Neuronal stem cell (in vitro differentiated cells): ENCODE measurements around the gene MSMP.

Experiments used
- DNase-seq: peaks from one replicate; pipeline ENCODE4 v3.0.0-alpha.2; 2013; ENCODE audit warnings: low spot score
- H2AFZ ChIP-seq: one replicate; pipeline ENCODE4 v1.6.1; 2013; ENCODE audit warnings: mild to moderate bottlenecking, low read length, inconsistent platforms
- H2AK5ac ChIP-seq: 2 replicates; pipeline ENCODE4 v1.6.1; 2013; ENCODE audit warnings: low read depth, mild to moderate bottlenecking, inconsistent platforms, low read length, moderate library complexity, mixed read lengths
- H2BK120ac ChIP-seq: 2 replicates; pipeline ENCODE4 v1.6.1; 2013; ENCODE audit warnings: low read depth, mild to moderate bottlenecking, inconsistent platforms, low read length, moderate library complexity, mixed read lengths
- H2BK12ac ChIP-seq: one replicate; pipeline ENCODE4 v1.6.1; 2013; ENCODE audit warnings: low read length, inconsistent platforms
- H2BK15ac ChIP-seq: 2 replicates; pipeline ENCODE4 v1.6.1; 2013; ENCODE audit warnings: mild to moderate bottlenecking, low read length, inconsistent platforms, mixed read lengths
- H2BK5ac ChIP-seq: one replicate; pipeline ENCODE4 v1.6.1; 2013; ENCODE audit warnings: inconsistent platforms, mild to moderate bottlenecking, low read length, moderate library complexity
- H3K14ac ChIP-seq: one replicate; pipeline ENCODE4 v1.6.1; 2013; ENCODE audit warnings: low read length, inconsistent platforms
- H3K18ac ChIP-seq: 2 replicates; pipeline ENCODE4 v1.6.1; 2013; ENCODE audit warnings: low read length, inconsistent platforms
- H3K23ac ChIP-seq: 2 replicates; pipeline ENCODE4 v1.6.1; 2013; ENCODE audit warnings: low read depth, mild to moderate bottlenecking, mixed read lengths, low read length, inconsistent platforms; ENCODE audit not compliant: poor library complexity
- H3K27ac ChIP-seq: replicated peaks from 3 replicates; pipeline ENCODE4 v1.5.1; 2013; ENCODE audit warnings: low read length, inconsistent platforms
- H3K27me3 ChIP-seq, 3 experiments: 2 replicates each; pipeline ENCODE4 v1.6.1; 2013; ENCODE audit warnings: low read length in 3 of 3, mild to moderate bottlenecking in 2 of 3, inconsistent platforms in 1 of 3, low read depth in 1 of 3, mixed read lengths in 1 of 3, moderate library complexity in 1 of 3; ENCODE audit not compliant: control insufficient read depth in 3 of 3, insufficient read depth in 3 of 3
- H3K36me3 ChIP-seq, 2 donors: replicated peaks in 1 of 2; 2 replicates each; pipeline ENCODE4 v1.6.1; 2013; ENCODE audit warnings: low read length in 2 of 2; ENCODE audit not compliant: control insufficient read depth in 2 of 2, insufficient read depth in 2 of 2
- H3K4ac ChIP-seq: 2 replicates; pipeline ENCODE4 v1.6.1; 2013; ENCODE audit warnings: inconsistent platforms, mild to moderate bottlenecking, low read length, moderate library complexity
- H3K4me1 ChIP-seq, 2 donors: 1 replicate in 1 of 2; 2 replicates in 1 of 2; pipeline ENCODE4 v1.6.1; 2013; ENCODE audit warnings: low read length in 2 of 2, low read depth in 1 of 2; ENCODE audit not compliant: control insufficient read depth in 2 of 2, insufficient read depth in 1 of 2
- H3K4me2 ChIP-seq: one replicate; pipeline ENCODE4 v1.6.1; 2013; ENCODE audit warnings: mild to moderate bottlenecking, low read length, inconsistent platforms; ENCODE audit not compliant: insufficient read depth, poor library complexity, severe bottlenecking
- H3K4me3 ChIP-seq, 2 donors: 2 replicates each; pipeline ENCODE4 v1.5.1; 2013; ENCODE audit warnings: low read length in 2 of 2, mild to moderate bottlenecking in 2 of 2, inconsistent platforms in 1 of 2, moderate library complexity in 1 of 2
- H3K79me1 ChIP-seq: one replicate; pipeline ENCODE4 v1.6.1; 2013; ENCODE audit warnings: low read depth, mild to moderate bottlenecking, inconsistent platforms, low read length, moderate library complexity
- H3K9ac ChIP-seq: one replicate; pipeline ENCODE4 v1.6.1; 2013; ENCODE audit warnings: mild to moderate bottlenecking, low read depth, low read length, inconsistent platforms; ENCODE audit not compliant: poor library complexity
- H3K9me3 ChIP-seq, 2 donors: replicated peaks in 1 of 2; 2 replicates each; pipeline versions ENCODE3 to v1.6.1; 2013; ENCODE audit warnings: low read length in 2 of 2, mild to moderate bottlenecking in 2 of 2, inconsistent platforms in 1 of 2, low read depth in 1 of 2, mixed read lengths in 1 of 2, moderate library complexity in 1 of 2; ENCODE audit not compliant: control insufficient read depth in 2 of 2, insufficient read depth in 1 of 2
- H4K8ac ChIP-seq: one replicate; pipeline ENCODE4 v1.6.1; 2013; ENCODE audit warnings: low read depth, mild to moderate bottlenecking, inconsistent platforms, low read length, moderate library complexity
- H4K91ac ChIP-seq: one replicate; pipeline ENCODE4 v1.6.1; 2013; ENCODE audit warnings: low read length, low read depth, mild to moderate bottlenecking, inconsistent platforms; ENCODE audit not compliant: poor library complexity
- WGBS, 2 donors: extraction: QIAGEN DNeasy Blood & Tissue Kit; methylation state at CpG; one replicate each; pipeline ENCODE4 v1.1.7; 2013; ENCODE audit warnings: missing lambda C conversion rate in 2 of 2, mixed read lengths in 1 of 2; ENCODE audit not compliant: insufficient read length in 2 of 2, insufficient replicate concordance in 1 of 2; ENCODE audit errors: extremely low coverage in 2 of 2; 5-methylcytosine and 5-hydroxymethylcytosine counted together
- small RNA-seq: library from polyadenylated mRNA; stranded (forward); fragments of <200 nt; extraction: miRNeasy Mini kit (QIAGEN cat#:217004); gene quantifications from one replicate; pipeline ENCODE3, GENCODE V24; 2013; ENCODE audit not compliant: insufficient read depth

The MSMP gene

DNA sequence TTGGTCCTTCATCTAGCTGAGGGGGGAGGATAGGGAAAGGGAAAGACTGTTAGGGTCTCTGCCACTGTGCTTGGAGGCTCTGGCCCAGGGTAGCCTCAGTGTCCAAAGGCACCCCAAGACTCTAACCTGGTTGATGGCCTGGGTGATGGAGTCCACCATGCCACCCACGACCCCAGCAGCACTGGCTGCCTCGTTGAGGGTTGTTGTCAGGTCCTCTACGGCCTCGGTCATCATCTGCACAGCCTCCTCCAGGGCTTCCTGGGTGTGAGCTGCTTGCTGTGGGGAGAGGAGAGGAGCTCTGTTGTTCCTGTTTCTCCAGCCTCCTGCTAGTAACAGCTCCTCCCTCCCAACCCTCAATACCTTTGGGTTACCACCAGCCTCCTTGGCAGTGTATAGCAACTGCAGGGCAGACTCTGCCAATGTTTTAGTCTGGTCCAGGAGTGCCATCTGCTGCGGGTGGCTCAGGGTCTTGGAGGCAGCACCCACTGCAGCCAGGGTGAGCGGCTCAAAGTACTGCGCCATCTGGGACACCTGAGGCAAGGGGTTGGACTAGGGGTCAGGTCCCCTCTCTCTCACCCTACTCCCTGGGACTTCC, 48.1 kb downstream of the MSMP start:
- Histone ChIP-seq H4K91ac (no peak overlapping the region), H3K23ac (no peak overlapping the region), H3K4me2 (no peak overlapping the region), H3K27ac (no peak overlapping the region), H3K9me3 (no peaks in the 10 kb centered on the region), H3K27me3 (no peaks in the 10 kb centered on the region), H3K18ac (no peak overlapping the region), H3K4ac (no peak overlapping the region), H3K9ac (no peak overlapping the region), H2BK15ac (no peak overlapping the region), H2BK120ac (no peak overlapping the region), H4K8ac (no peak overlapping the region), H3K36me3 (peaks cover 74 to 94% of the 10 kb centered on the region in 2 donors), H2AK5ac (no peak overlapping the region), H3K4me1 (no peaks in the 10 kb centered on the region), H3K79me1 (no peaks in the 10 kb centered on the region), H3K14ac (no peak overlapping the region), H3K4me3 (no peak overlapping the region), H2BK12ac (no peak overlapping the region), H2AFZ (no peak overlapping the region), H2BK5ac (no peak overlapping the region)
- DNase-seq, result no peak
- WGBS, 2 donors, result no CpG with 5 or more reads among the region's 7 CpGs

DNA sequence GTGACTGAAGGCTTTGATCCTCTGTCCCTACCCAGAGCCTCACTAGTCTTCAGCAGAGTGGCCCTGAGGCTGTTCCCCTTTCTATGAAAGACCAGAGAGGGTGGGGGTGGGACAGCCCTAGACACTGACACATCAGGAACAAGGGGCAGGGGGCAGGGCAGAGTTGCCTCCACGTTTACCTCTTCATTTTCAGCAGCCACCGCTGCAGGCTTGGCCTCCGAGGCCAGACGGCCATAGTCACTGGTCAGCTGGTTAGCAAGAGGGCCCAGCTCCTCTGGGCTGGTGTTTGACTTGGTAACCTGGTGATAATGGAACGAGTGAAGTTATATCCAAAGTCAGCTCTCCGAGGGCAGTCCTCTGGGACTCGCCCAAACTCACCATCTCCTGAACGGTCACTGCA, 48.7 kb downstream of the MSMP start:
- no peak for DNase-seq
- H3K4me1 ChIP-seq, result no peaks in the 10 kb centered on the region
- no peak overlapping the region for H2BK15ac ChIP-seq
- WGBS, 2 donors, result no CpG with 5 or more reads among the region's 8 CpGs
- no peak overlapping the region for H2BK12ac ChIP-seq
- H4K8ac ChIP-seq, result no peak overlapping the region
- no peak overlapping the region for H2BK120ac ChIP-seq
- H3K4me2 ChIP-seq, result no peak overlapping the region
- H3K79me1 ChIP-seq, result no peaks in the 10 kb centered on the region
- no peak overlapping the region for H2BK5ac ChIP-seq
- no peak overlapping the region for H3K9ac ChIP-seq
- H3K14ac ChIP-seq, result no peak overlapping the region
- H3K4ac ChIP-seq, result no peak overlapping the region
- no peak overlapping the region for H2AK5ac ChIP-seq
- no peak overlapping the region for H4K91ac ChIP-seq
- no peaks in the 10 kb centered on the region for H3K9me3 ChIP-seq
- H3K27ac ChIP-seq, result no peak overlapping the region
- no peaks in the 10 kb centered on the region for H3K27me3 ChIP-seq
- no peak overlapping the region for H2AFZ ChIP-seq
- peaks cover 72 to 94% of the 10 kb centered on the region in 2 donors for H3K36me3 ChIP-seq
- H3K4me3 ChIP-seq, result no peak overlapping the region
- no peak overlapping the region for H3K23ac ChIP-seq
- H3K18ac ChIP-seq, result no peak overlapping the region

DNA sequence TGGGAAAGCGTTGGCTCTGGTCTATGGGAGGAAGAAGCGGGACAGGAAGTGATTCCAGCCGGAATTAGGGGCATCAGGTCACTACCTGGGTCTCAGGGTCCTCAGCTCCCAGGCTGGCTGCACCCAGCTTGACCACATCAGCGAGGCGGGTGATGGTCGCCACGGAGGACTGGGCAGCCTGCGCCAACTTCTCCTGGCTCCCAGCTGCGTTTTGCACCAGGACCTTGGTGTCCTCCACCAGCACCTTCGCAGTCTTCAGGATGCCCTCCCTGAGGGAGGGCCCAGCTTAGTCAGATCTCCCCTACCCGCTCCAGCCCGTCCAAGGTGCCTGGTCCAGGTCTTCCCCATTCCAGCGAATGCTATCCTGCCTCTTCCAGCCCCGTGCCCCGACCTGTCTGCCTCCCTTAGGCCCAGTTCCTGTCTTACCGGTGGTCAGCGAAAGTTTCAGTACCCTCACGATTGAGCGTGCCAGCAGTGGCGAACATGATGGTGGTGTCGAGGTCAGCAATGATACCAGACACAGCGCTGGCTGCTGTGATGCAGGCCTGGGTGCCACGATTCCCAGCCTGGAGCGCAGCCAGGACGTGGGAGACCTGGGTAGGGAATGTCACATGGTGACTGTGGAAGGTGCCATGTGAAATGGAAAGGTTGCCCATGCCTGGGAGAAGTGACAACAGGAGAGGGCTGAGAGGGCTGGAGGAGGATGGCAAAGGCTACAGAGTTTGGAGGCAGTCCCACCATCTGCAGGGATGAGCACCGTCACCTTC, 50.0 kb downstream of the MSMP start:
- WGBS, 2 donors, result no CpG with 5 or more reads among the region's 26 CpGs
- H3K79me1 ChIP-seq, result no peaks in the 10 kb centered on the region
- no peak overlapping the region for H4K91ac ChIP-seq
- no peak overlapping the region for H3K18ac ChIP-seq
- no peaks in the 10 kb centered on the region for H3K9me3 ChIP-seq
- H3K14ac ChIP-seq, result no peak overlapping the region
- H2BK5ac ChIP-seq, result no peak overlapping the region
- no peak overlapping the region for H2AK5ac ChIP-seq
- no peaks in the 10 kb centered on the region for H3K27me3 ChIP-seq
- H3K4me1 ChIP-seq, result no peaks in the 10 kb centered on the region
- no peak overlapping the region for H2BK120ac ChIP-seq
- H3K9ac ChIP-seq, result peak overlapping the region; percentile 3
- no peak for DNase-seq
- H3K23ac ChIP-seq, result no peak overlapping the region
- peak overlapping the region in 1 of 2 donors; percentile 12 for H3K4me3 ChIP-seq
- no peak overlapping the region for H2BK12ac ChIP-seq
- H2AFZ ChIP-seq, result no peak overlapping the region
- H3K27ac ChIP-seq, result no peak overlapping the region
- no peak overlapping the region for H2BK15ac ChIP-seq
- H3K36me3 ChIP-seq, result peaks cover 81 to 98% of the 10 kb centered on the region in 2 donors
- no peak overlapping the region for H3K4ac ChIP-seq
- no peak overlapping the region for H3K4me2 ChIP-seq
- no peak overlapping the region for H4K8ac ChIP-seq

Small RNA genes within 50 kb of the gene (small RNA-seq; reads per million reads assigned to genes)
- gene MIR6853, result 4.7 reads per million, percentile 17 among the genes with 10 or more reads in this experiment
